ENCODE measurements around the gene TNFRSF21. TPM values are rescaled to one million over a fixed set of nuclear protein-coding genes. Genes with fewer than 3 reads are reported as not detected.
A peak's percentile ranks its signal among the peaks of the same experiment; 100 is the strongest.
"Not testable (repeated sequence)": the region's sequence is repeated elsewhere in the genome, so short reads cannot be mapped to it uniquely, and the experiment has no call there.

The TNFRSF21 gene
- total RNA-seq, 1 experiment from 2014 or later: 181 TPM

DNA sequence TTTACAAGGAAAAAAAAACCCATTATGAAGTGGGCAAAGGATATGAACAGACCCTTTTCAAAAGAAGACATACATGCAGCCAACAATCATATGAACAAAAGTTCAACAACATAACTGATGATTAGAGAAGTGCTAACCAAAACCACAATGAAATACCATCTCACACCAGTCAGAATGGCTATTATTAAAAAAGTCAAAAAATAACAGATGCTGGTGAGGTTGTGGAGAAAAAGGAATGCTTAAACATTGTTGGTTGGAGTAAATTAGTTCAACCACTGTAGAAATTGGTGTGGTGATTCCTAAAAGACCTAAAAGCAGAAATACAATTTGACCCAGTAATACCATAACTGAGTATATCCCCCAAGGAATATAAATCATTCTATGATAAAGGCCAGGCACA lies 86.5 kb downstream of the TNFRSF21 start:
- DNase-seq (ENCODE audit: low read depth): not testable (repeated sequence)

DNA sequence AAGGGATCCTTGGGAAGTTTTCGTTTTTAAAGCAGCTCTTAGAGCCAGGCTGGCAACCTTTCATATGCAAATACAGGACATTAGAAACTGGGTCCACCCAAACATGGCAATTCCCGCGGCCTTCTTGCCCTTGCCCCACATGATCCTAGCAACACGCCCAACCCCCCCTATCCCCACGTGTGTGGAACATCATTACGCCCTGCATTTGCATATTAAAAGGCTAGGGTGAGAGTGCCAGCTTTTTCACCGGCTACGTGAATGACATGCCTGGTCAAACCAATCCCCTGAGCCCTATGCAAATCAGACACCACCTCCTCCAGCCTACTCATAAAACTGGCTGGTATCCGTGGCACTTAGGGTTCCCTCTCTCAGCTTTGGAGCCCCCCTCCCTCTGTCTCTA lies 88.1 kb downstream of the TNFRSF21 start:
- no peak for DNase-seq (ENCODE audit: low read depth)

DNA sequence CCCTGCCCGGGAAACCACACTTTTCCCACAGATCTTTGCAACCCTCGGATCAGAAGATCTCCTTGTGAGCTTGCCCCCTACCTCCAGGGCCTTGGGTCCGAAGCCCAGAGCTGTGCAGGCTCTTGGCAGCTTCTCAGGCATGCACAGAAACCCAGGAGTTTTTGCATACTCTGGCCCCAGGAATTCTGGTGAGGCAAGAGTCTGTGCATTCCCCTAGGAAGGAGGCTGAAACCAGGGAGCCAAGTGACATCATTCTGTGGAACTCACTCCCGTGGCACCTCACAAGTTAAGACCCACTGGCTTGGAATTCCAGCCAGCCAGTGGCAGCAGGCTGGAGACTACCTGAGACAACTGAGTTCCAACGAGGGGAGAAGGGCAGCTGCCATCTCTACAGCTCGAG lies 100.1 kb downstream of the TNFRSF21 start:
- peak; percentile 40 for DNase-seq (ENCODE audit: low read depth)

GRCh38 chr6:47207261-47207660 lies 102.4 kb downstream of the TNFRSF21 start:
- no peak for DNase-seq (ENCODE audit: low read depth)

GRCh38 chr6:47206626-47207025 lies 103.1 kb downstream of the TNFRSF21 start:
- no peak for DNase-seq (ENCODE audit: low read depth)

DNA sequence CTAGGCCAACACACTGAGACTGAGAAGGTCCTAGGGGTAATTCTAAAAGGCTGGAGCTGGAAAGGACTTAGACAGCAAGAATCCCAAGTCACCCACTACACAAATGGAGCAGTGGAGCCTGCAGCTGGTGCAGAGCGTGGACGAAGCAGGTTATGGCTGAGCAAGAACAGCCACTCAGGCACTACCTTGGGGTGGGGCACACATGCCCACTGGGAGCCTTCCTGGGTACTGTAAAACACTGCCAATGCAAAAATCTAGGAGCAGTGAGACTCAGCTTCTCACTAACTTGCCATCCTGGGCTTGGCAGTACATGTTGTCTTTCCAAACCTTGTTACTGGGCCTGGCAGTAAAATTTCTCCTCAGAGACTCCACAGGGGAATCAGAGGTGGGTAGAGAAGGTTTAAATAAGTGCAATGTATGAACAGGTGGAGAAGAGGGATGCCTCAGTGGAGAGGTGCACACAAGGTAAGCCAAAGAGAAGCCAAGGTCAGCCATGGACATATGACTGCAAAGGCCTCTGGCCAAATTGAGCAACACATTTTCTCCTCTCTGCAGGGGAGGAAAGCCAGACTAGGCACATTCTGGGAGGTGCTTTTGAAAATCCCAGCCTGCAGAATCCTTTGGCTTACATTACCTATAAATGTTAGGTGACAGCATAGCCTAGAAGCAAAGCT lies 105.6 kb downstream of the TNFRSF21 start:
- DNase-seq (ENCODE audit: low read depth): no peak

DNA sequence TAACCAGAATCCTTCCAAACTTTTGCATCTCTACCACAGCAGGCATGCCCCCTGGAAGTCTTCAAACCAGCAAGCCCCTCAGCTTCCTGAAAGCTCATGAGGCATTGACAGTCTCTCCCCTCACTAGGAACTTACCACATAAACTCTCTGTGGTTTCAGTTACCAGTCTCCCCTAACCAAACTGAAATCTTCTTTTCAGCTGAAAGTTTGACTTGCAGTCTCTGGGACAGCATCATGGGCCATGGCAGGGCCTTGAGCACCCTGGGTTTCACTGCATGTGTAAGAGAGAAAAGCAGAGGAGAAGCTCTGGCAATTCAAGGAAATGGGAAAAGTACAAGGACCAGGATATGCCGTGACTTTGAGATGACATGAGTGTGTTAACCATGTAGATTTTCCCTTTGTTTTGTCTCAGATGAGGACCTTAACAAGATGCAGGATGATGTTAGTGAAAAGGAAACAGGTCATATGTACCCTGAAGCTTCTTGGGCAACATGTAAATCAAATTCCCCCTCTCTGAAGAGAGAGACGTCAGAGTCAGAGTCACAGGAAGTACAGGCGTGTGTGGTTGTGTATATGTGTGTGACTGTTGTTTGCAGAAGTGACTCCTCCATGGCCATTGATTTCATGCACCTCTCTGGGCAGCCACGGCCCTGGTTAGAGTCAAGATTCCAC lies 106.3 kb downstream of the TNFRSF21 start:
- no peak for DNase-seq (ENCODE audit: low read depth)

- no peak for DNase-seq (ENCODE audit: low read depth)
These were observed 107.0 kb downstream of the TNFRSF21 start for GRCh38 chr6:47202644-47203205.

GRCh38 chr6:47200536-47201334 lies 109.0 kb downstream of the TNFRSF21 start:
- no peak for DNase-seq (ENCODE audit: low read depth)

- DNase-seq (ENCODE audit: low read depth): no peak
These were observed 111.7 kb downstream of the TNFRSF21 start for GRCh38 chr6:47197682-47198640.

DNA sequence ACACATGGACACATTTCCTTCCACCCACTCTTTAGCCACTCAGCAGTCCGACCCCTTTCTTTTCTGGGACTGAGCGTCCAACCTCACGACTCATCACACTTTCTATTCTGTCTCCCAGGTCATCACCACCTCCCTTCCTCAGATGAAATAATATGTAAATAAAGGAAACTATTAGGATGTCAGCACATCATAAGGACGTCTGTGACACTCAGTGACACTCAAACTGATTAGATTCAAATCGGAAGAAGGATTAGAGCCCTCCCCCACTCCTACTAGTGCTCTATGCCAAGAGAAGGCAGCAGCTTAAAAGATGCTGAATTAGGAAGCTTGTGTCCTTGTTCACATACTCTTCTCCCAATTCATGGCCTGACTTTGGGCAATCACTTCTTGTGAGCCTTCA lies 113.6 kb downstream of the TNFRSF21 start:
- DNase-seq (ENCODE audit: low read depth): no peak

GRCh38 chr6:47195011-47195650 lies 114.6 kb downstream of the TNFRSF21 start:
- peak; percentile 31 for DNase-seq (ENCODE audit: low read depth)

GRCh38 chr6:47188588-47189021 lies 121.1 kb downstream of the TNFRSF21 start:
- peak; percentile 76 for DNase-seq (ENCODE audit: low read depth)

- DNase-seq (ENCODE audit: low read depth): peak; percentile 51
These were observed 121.7 kb downstream of the TNFRSF21 start for GRCh38 chr6:47187893-47188587.

GRCh38 chr6:47187113-47187512 lies 122.6 kb downstream of the TNFRSF21 start:
- no peak for DNase-seq (ENCODE audit: low read depth)

DNA sequence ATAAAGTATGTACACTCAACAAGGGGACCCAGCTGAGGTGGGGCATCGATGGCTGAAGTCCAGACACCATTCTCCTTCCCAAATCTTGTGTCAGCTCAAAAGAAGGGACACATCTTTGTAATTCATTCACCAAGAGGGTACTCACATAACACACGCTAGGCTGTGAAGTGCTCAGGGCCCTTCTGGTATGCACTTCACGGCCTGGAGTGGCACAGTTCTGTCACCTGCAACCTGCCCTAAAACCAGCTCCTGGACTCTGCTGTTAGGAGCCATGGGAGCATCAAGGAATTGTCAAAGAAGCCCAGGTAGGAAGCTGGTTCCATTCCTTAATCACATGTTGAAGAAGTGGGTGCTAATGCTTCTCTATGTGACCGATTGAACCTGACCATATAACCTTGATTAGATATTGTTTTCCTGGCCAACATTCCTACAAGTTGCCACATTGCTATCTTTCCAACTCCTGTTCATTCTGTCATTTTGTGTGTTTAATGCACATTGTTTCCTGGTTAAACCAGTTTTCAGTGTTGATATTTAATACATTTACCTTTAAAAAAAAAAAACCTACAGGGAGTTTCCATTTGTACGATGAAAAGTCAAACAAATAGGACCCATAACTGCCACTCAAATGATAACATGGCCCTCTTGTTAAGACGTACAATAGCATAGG lies 127.3 kb downstream of the TNFRSF21 start:
- no peak for DNase-seq (ENCODE audit: low read depth)

DNA sequence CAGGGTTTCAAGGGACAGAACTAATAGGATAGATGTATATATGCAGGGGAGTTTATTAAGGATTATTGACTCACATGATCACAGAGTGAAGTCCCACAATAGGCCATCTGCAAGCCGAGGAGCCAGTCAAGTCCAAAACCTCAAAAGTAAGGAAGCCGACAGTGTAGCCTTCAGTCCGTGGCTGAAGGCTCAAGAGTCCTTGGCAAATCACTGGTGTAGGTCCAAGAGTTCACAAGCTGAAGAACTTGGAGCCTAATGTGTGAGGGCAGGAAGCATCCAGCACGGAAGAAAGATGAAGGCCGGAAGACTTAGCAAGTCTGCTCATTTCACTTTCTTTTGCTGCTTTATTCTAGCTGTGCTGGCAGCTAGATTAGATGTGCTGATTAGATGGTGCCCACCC lies 128.0 kb downstream of the TNFRSF21 start:
- DNase-seq (ENCODE audit: low read depth): no peak

Measured in RPMI7951 (cell line).